ENCODE results near the gene ESR2.
"Not testable (repeated sequence)": the region's sequence is repeated elsewhere in the genome, so short reads cannot be mapped to it uniquely, and the experiment has no call there.

ESR2 gene

GRCh38 chr14:64293976-64294671, at the start of gene ESR2:
Gene ESR2, minus strand, starts transcription at chr14:64294371. Its CDS starts 11,386 bp downstream, at chr14:64282985.
- DNase-seq (ENCODE audit: low spot score): no peak

GRCh38 chr14:64340560-64341196, 46.5 kb upstream of the ESR2 start:
- DNase-seq (ENCODE audit: low spot score): no peak

GRCh38 chr14:64338616-64339316, 44.6 kb upstream of the ESR2 start:
- peak; percentile 97 for DNase-seq (ENCODE audit: low spot score)

DNA sequence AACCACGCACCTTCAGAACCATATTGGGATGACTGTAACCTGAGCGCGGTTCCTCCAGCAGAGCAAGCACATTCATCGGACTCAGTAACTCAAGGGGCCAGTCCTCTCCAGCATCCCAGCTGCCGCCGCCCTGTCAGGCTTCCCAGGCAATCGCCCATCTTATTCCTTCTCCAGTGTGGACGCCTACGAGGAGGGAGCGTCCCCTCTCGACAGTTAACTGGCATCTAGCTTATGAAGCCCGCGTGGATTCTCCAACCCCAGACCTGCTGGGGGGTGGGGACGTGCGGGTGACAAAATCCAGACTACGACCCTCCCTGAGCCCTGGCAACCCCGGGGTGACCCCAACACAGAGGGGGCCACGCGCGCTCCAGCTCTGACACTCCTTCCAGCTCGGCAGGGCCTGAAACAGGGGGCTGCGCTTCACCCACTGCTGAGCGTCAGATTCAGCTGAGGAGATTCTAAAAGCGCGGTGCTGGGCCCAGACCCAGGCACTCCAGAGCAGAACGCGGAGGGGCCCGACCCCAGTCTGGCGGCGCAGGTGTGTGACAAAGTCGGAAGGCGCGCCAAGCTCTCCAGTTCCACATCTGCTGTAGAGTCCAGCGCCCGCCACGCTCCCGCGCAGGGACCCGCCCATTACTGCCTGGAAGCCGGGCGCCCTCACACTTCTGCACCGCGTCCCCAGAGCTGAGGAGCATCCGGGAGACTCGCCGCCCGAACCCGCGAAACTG, 43.9 kb upstream of the ESR2 start:
- peak; percentile 53 for DNase-seq (ENCODE audit: low spot score)

DNA sequence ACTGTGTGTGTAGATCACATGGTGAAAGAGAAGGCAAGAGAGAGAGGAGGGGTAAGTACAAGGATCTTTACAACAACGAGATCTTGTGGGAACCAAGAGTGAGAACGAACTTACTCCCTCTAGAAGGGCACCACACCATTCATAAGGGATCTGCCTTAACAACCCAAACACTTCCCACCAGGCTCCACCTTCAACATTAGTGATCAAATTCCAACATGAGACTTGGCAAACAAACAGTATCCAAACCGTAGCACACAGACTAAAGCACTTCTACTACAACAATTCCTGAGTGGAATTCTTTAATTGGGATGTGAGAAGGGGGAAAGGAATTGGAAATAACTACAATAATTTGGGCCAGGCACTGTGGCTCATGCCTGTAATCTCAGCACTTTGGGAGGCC, 35.0 kb upstream of the ESR2 start:
- DNase-seq (ENCODE audit: low spot score): no peak

DNA sequence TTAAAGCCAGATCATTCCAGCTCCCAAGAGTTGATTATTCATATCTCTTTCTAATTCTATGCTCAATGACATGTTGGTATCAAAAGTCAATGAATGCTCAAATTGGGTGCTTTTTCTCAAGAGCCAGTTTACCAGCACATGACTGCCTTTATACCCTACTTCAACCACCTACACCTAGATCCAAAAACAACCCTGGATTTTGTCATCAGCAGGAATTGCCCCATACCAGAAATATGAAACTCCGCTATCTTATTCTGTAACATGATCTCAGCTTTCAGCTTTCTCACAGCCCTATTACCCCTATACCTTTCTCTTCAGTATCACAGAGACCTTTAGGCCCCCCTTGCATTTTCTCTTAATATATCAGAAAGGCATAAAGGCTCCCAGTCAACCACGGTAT, 32.3 kb upstream of the ESR2 start:
- DNase-seq (ENCODE audit: low spot score): no peak

DNA sequence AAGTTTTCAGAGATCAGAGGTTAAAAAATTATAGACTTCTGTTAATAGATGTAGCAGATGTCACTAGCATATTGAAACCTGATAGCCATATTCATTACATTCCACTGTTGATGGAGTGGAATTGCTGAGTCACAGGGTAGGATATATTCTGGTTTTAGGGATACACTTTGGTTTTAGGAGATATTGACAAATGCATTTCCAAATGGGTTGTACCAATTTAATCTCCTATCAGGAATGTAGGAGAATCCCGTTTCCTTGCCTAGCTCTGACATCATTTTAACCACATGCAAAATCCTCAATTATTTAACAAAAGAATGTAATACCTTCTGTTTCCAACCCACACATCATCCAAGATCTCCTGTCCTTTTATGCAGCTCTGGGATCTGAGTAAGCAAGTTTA, 30.7 kb upstream of the ESR2 start:
- no peak for DNase-seq (ENCODE audit: low spot score)

- DNase-seq (ENCODE audit: low spot score): no peak
These were observed 30.3 kb upstream of the ESR2 start for GRCh38 chr14:64324461-64324860.

DNA sequence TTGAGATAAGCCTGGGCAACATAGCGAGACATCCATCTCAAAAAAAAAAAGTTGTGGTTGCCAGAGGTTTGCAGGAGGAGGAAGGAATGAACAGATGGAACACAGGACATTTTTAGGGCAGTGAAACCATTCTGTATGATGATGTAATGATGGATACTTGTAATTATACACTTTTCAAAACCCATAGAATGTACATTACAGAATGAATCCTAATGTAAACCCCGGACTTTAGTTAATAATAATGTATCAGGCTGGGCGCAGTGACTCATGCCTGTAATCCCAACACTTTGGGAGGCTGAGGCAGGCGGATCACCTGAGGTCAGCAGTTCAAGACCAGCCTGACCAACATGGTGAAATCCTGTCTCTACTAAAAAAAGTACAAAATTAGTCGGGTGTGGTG, 26.2 kb upstream of the ESR2 start:
- DNase-seq (ENCODE audit: low spot score): not testable (repeated sequence)

GRCh38 chr14:64318695-64319094, 24.5 kb upstream of the ESR2 start:
- DNase-seq (ENCODE audit: low spot score): not testable (repeated sequence)

DNA sequence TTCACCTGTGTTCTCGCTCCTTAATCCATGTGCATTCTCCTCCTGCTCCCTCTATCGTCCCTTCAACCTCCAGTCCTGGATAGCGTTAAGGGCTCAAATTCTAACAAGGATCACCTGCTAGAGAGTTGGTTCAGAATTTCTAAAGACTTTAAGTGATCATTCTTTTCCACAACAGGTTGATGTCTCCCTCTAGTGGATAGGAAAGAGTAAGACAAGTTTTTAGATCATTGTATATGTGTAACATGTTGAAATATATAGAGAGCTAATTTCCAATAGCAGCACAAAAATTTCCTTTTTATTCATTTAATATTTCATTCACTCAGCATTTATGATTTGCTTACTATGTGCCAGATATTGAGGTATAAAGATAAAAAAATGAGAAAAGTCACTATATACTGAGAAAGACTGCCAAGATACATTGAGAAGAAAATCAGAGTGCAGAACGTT, 9.3 kb upstream of the ESR2 start:
- DNase-seq (ENCODE audit: low spot score): peak; percentile 66

- DNase-seq (ENCODE audit: low spot score): no peak
These were observed 4.6 kb upstream of the ESR2 start for GRCh38 chr14:64298773-64299172.

GRCh38 chr14:64296561-64296960, 2.4 kb upstream of the ESR2 start:
- no peak for DNase-seq (ENCODE audit: low spot score)

DNA sequence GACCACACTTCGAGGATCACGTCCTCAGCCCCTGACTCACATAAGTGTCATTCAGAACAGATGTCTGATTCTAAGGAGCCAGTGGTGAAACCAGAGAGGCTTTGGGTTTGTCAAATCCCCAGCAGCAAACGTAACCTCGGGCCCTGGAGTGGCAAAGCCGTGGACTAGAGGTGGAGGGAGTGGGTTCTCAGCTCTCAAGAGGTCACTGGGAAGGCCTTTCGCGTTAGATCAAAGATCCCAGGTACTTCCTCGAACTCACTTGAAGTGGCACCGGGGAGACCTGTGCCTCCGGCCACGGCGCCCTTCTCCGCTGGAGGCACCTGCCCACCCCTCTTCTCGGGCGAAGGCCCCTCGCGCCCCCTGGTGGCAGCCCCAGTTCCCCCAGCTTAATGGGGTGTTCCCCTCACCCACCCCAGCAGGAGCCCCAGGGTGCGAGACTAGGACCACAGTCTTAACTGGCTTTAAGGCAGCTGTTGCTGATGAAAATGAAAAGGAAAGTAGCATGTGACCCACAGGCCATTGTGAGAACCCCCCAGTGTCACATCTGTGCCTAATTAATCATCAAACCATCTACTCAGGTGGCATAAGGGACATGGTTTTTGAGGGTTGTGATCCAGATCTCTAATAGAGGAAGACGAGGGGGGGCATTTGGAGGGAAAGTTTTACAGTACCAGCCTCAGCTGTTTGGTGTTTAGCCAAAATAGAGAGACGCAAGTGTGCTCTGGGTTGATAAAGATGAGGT, 672 bp upstream of the ESR2 start:
- DNase-seq (ENCODE audit: low spot score): peak; percentile 29

- no peak for DNase-seq (ENCODE audit: low spot score)
These were observed 2.0 kb downstream of the ESR2 start for GRCh38 chr14:64292197-64292596.

DNA sequence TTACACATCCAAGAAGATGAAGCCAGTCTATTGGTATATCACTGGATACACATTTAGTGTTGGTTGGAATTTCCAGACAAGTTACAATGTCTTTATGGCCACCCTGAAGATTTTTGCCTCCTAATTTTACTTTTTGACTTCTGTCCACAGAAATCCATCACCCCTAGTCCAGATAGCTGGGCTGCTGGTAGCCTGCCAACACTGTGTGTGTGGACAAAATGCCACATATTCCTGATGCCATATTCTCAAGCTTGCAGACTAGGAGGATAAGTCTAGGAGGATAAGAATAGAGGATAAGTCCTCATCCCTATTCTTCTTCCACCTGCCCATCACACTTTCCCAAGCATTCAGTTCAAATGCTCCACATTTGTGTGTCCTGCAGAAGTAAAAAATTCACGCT, 4.6 kb downstream of the ESR2 start:
- no peak for DNase-seq (ENCODE audit: low spot score)

GRCh38 chr14:64281805-64282204, 12.4 kb downstream of the ESR2 start:
- no peak for DNase-seq (ENCODE audit: low spot score)

DNA sequence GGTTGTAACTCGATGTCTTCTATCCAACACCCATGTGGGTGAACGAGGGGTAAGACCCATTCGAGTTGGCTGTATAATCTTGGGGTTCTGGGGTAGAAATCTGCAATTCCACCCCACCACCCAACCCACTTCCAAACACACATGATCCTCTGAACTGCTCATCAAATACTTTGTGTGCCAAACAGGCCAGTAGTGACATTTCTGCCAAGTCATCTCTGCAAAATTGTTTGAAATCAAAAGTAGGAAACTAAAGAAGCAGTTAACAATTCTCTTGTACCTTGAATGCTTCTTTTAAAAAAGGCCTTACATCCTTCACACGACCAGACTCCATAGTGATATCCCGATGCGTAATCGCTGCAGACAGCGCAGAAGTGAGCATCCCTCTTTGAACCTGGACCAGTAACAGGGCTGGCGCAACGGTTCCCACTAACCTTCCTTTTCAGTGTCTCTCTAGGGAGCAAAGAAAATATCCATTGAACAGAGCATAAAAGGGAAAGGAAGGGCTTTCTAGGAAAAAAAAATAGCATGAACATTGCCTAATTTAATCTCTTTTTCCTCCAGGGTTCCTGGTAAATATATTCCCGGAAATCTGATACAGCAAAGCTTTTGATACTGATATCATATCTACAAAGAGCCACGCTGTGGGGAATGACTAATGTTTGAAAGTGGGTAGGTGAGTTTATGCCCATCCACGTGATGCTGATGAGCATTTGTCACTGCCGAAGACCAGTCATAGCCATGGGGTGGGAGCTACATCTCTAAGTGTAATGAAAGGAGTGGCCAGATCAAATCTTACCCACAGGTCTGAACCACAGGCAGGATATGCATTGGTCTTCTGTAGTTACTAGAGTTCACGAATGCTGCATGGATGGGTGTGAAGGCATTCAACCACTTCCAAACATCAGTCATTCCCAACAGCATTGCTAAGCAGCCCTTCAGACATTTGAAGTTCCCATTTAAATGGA, 14.2 kb downstream of the ESR2 start:
- DNase-seq (ENCODE audit: low spot score): no peak

GRCh38 chr14:64278458-64278857, 15.7 kb downstream of the ESR2 start:
- DNase-seq (ENCODE audit: low spot score): no peak

DNA sequence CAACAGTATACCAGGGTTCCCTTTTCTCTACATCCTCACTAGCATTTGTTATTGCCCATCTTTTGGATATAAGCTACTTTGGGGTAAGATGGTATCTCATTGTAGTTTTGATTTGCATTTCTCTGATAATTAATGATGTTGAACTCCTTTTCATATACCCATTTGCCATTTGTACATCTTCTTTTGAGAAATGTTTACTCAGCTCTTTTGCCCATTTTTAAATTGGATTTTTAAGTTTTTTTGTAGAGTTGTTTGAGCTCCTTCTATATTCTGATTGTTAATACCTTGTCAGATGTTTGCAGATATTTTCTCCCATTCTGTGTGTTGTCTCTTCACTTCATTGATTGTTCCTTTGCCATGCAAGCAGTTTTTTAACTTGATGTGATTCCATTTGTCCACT, 22.2 kb downstream of the ESR2 start:
- DNase-seq (ENCODE audit: low spot score): no peak

GRCh38 chr14:64266239-64266638, 27.9 kb downstream of the ESR2 start:
- no peak for DNase-seq (ENCODE audit: low spot score)
